ENCODE data around the gene LIPI.

Gene LIPI

DNA sequence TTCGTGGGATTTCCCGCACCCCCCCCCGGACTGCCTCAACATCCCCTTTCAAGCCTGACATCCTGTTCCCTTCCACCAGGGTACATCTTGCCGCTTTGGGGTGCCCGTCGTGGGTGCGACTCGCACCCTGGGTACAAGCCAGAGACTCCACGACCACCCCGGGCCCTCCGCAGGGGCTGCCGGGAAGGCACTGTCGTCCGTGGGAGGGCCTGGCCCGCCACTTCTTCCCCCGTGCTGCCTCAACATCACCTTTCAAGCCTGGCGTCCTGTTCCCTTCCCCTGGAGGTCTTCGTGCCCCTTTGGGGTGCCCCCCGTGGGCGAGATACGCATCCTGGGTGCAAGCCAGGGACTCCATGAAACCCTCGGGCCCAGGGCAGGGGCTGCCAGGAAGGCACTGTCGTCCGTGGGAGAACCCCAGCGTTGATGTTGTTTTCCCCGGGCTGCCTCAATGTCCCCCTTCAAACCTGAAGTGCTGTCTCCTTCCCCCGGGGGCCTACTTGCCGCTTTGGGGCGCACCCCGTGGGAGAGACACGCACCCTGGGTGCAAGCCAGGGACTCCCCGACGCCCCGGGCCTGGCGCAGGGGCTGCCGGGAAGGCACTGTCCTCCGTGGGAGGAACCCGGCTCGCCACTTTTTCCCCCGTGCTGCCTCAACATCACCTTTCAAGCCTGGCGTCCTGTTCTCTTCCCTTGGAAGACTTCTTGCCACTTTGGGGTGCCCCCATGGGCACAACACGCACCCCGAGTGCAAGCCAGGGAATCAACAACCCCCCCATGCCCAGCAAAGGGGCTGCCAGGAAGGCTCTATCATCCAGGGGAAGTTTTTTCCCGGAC is 138.6 kb downstream of the LIPI start:
- POLR2A ChIA-PET = no interaction called here

DNA sequence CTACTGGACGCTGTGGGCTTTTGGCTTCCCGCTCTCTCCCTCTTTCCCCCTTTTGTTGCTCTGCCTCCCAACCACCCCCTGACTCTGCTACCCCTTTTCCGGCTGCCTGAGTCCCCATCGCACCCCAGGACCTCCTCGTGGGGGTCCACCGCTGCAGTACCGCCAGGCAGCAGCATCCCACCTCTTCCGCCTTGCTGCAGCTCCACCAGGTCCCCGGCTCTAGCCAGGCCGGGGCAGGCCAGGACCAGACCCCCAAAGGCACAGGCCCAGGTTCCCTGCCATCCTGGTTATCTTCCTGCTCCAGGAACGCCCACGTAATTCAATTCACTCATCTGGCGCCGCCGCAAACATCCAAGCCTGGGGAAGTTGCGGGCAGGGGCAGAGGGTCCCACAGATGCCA is 139.8 kb downstream of the LIPI start:
- no peaks in the 10 kb centered on the region for H3K9me3 ChIP-seq (ENCODE audit: control insufficient read depth, insufficient read depth, low read depth, low read length)
- CTCF ChIA-PET = no interaction called here

More for the DNA sequence above, 138.6 kb downstream of the LIPI start:
- H3K9me3 ChIP-seq (ENCODE audit: control insufficient read depth, insufficient read depth, low read depth, low read length) = no peaks in the 10 kb centered on the region
- no peaks in the 10 kb centered on the region for H3K36me3 ChIP-seq (ENCODE audit: control insufficient read depth in 2 of 2, insufficient read depth in 1 of 2, low read length in 2 of 2)
- TF ChIP-seq ZNF16 (tag by site-specific recombination; IDR thresholded peaks at IDR 0.05; ENCODE audit: low read depth) (no peak), ZNF114 (tag by site-specific recombination; IDR thresholded peaks at IDR 0.05) (no peak), ZNF292 (tag by site-specific recombination; IDR thresholded peaks at IDR 0.05; ENCODE audit: borderline replicate concordance, low read depth) (no peak), ZBTB8A (tag by site-specific recombination; IDR thresholded peaks at IDR 0.05) (no peak), ZNF555 (tag by site-specific recombination; conservative IDR thresholded peaks at IDR 0.05) (no peak), ZNF394 (tag by site-specific recombination; IDR thresholded peaks at IDR 0.05; ENCODE audit: borderline replicate concordance) (no peak), ZNF155 (tag by site-specific recombination; IDR thresholded peaks at IDR 0.05) (no peak), MZF1 (tag by site-specific recombination; IDR thresholded peaks at IDR 0.05; ENCODE audit: borderline replicate concordance) (no peak), BCL11B (tag by site-specific recombination; IDR thresholded peaks at IDR 0.05; ENCODE audit: low read depth) (no peak), ZNF501 (tag by site-specific recombination; IDR thresholded peaks at IDR 0.05) (no peak)
- TF ChIP-seq, protein P1, sequence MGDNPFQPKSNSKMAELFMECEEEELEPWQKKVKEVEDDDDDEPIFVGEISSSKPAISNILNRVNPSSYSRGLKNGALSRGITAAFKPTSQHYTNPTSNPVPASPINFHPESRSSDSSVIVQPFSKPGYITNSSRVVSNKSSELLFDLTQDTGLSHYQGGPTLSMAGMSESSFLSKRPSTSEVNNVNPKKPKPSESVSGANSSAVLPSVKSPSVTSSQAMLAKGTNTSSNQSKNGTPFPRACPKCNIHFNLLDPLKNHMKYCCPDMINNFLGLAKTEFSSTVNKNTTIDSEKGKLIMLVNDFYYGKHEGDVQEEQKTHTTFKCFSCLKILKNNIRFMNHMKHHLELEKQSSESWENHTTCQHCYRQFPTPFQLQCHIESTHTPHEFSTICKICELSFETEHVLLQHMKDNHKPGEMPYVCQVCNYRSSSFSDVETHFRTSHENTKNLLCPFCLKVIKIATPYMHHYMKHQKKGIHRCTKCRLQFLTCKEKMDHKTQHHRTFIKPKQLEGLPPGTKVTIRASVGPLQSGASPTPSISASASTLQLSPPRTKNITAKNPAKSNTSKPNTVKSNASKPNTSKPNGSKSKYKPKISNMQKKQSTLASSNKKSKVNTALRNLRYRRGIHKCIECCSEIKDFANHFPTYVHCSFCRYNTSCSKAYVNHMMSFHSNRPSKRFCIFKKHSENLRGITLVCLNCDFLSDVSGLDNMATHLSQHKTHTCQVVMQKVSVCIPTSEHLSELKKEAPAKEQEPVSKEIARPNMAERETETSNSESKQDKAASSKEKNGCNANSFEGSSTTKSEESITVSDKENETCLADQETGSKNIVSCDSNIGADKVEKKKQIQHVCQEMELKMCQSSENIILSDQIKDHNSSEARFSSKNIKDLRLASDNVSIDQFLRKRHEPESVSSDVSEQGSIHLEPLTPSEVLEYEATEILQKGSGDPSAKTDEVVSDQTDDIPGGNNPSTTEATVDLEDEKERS (tag by site-specific recombination; IDR thresholded peaks at IDR 0.05) = no peak
- TF ChIP-seq, protein P2, sequence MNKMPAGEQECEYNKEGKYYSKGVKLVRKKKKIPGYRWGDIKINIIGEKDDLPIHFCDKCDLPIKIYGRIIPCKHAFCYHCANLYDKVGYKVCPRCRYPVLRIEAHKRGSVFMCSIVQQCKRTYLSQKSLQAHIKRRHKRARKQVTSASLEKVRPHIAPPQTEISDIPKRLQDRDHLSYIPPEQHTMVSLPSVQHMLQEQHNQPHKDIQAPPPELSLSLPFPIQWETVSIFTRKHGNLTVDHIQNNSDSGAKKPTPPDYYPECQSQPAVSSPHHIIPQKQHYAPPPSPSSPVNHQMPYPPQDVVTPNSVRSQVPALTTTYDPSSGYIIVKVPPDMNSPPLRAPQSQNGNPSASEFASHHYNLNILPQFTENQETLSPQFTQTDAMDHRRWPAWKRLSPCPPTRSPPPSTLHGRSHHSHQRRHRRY (tag by site-specific recombination; IDR thresholded peaks at IDR 0.05) = no peak
- no peaks in the 10 kb centered on the region for H3K4me1 ChIP-seq (ENCODE audit: control insufficient read depth, insufficient read depth, low read length)
- CTCF ChIA-PET = no interaction called here
- no peak overlapping the region for H3K27ac ChIP-seq (ENCODE audit: extremely low read depth, low read depth, low read length)
- no peak overlapping the region for H3K4me3 ChIP-seq (ENCODE audit: low read depth, low read length)

More for the DNA sequence above, 139.8 kb downstream of the LIPI start:
- Histone ChIP-seq H3K4me3 (ENCODE audit: low read depth, low read length) (no peak overlapping the region), H3K4me1 (ENCODE audit: control insufficient read depth, insufficient read depth, low read length) (no peaks in the 10 kb centered on the region), H3K36me3 (ENCODE audit: control insufficient read depth in 2 of 2, insufficient read depth in 1 of 2, low read length in 2 of 2) (no peaks in the 10 kb centered on the region; a peak in 1 of 3 replicates), H3K27ac (ENCODE audit: extremely low read depth, low read depth, low read length) (no peak overlapping the region)
- POLR2A ChIA-PET = no interaction called here
- TF ChIP-seq HOXD13 (CRISPR knock-in tag; IDR thresholded peaks at IDR 0.05; ENCODE audit: borderline replicate concordance) (no peak), ZNF600 (tag by site-specific recombination; IDR thresholded peaks at IDR 0.05) (no peak), MZF1 (tag by site-specific recombination; IDR thresholded peaks at IDR 0.05; ENCODE audit: borderline replicate concordance) (no peak), ZNF169 (tag by site-specific recombination; IDR thresholded peaks at IDR 0.05) (no peak), ZNF391 (tag by site-specific recombination; IDR thresholded peaks at IDR 0.05; ENCODE audit: borderline replicate concordance, low read depth) (no peak), ZNF514 (tag by site-specific recombination; IDR thresholded peaks at IDR 0.05) (no peak), ZNF777 (tag by site-specific recombination; IDR thresholded peaks at IDR 0.05; ENCODE audit: borderline replicate concordance) (no peak), BCL11A (tag by site-specific recombination; IDR thresholded peaks at IDR 0.05; ENCODE audit: low read depth) (no peak), ZNF558 (tag by site-specific recombination; IDR thresholded peaks at IDR 0.05) (no peak), ZNF707 (tag by site-specific recombination; IDR thresholded peaks at IDR 0.05) (no peak), ZNF654 (tag by site-specific recombination; IDR thresholded peaks at IDR 0.05; ENCODE audit: low read depth) (no peak), FEZF1 (tag by site-specific recombination; IDR thresholded peaks at IDR 0.05) (no peak), ZNF664 (tag by site-specific recombination; IDR thresholded peaks at IDR 0.05) (no peak), ZBTB1 (tag by site-specific recombination; IDR thresholded peaks at IDR 0.05) (no peak), WT1 (tag by site-specific recombination; IDR thresholded peaks at IDR 0.05) (no peak), ZNF423 (tag by site-specific recombination; IDR thresholded peaks at IDR 0.05) (no peak), ZNF792 (tag by site-specific recombination; IDR thresholded peaks at IDR 0.05) (no peak)
- TF ChIP-seq, protein P3, sequence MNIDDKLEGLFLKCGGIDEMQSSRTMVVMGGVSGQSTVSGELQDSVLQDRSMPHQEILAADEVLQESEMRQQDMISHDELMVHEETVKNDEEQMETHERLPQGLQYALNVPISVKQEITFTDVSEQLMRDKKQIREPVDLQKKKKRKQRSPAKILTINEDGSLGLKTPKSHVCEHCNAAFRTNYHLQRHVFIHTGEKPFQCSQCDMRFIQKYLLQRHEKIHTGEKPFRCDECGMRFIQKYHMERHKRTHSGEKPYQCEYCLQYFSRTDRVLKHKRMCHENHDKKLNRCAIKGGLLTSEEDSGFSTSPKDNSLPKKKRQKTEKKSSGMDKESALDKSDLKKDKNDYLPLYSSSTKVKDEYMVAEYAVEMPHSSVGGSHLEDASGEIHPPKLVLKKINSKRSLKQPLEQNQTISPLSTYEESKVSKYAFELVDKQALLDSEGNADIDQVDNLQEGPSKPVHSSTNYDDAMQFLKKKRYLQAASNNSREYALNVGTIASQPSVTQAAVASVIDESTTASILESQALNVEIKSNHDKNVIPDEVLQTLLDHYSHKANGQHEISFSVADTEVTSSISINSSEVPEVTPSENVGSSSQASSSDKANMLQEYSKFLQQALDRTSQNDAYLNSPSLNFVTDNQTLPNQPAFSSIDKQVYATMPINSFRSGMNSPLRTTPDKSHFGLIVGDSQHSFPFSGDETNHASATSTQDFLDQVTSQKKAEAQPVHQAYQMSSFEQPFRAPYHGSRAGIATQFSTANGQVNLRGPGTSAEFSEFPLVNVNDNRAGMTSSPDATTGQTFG (tag by site-specific recombination; IDR thresholded peaks at IDR 0.05; ENCODE audit: borderline replicate concordance) = no peak
